Daoy (cell line): Measurements from ENCODE around the gene SART1. TPM values are rescaled to one million over a fixed set of nuclear protein-coding genes. Genes with fewer than 3 reads are reported as not detected.
"Not testable (repeated sequence)": the region's sequence is repeated elsewhere in the genome, so short reads cannot be mapped to it uniquely, and the experiment has no call there.

Experiments used
- DNase-seq: peaks from one replicate; pipeline ENCODE4 v3.0.0-alpha.2; 2015; ENCODE audit warnings: low read depth
- total RNA-seq: library from RNA; depleted of rRNA; stranded (reverse); fragments of >200 nt; shearing (Covaris generic); gene quantifications from 2 replicates; pipeline ENCODE4 v1.2.3, GENCODE V29; 2014; rRNA removed

Gene SART1
- total RNA-seq, 1 experiment from 2014 or later, result 84.6 TPM

GRCh38 chr11:66016793-66017177, 55.3 kb downstream of the SART1 start:
- no peak for DNase-seq

- DNase-seq, result no peak
Measured at GRCh38 chr11:66017321-66017720, 55.8 kb downstream of the SART1 start.

GRCh38 chr11:66020212-66020611, 58.7 kb downstream of the SART1 start:
- no peak for DNase-seq

GRCh38 chr11:66020618-66021357, 59.3 kb downstream of the SART1 start:
- DNase-seq, result peak; percentile 93

GRCh38 chr11:66022401-66023185, 61.1 kb downstream of the SART1 start:
- DNase-seq, result peak; percentile 79

- not testable (repeated sequence) for DNase-seq
Measured at GRCh38 chr11:66023186-66023440, 61.6 kb downstream of the SART1 start.

- DNase-seq, result no peak
Measured at GRCh38 chr11:66026017-66026529, 64.5 kb downstream of the SART1 start, which contains the start of gene CATSPER1. Gene CATSPER1 (minus strand): TSS chr11:66026479. CDS start chr11:66026379, 100 bp downstream.

Other genes with a start within 250 kb of the SART1 start
- 59.4 and 66.9 TPM in 2 replicates for gene KAT5, start 249.5 kb upstream of the SART1 start, total RNA-seq
- gene RNASEH2C, start 240.9 kb upstream of the SART1 start, total RNA-seq, result 61.2 and 80.5 TPM in 2 replicates
- 10.7 and 13.0 TPM in 2 replicates for gene AP5B1, start 180.8 kb upstream of the SART1 start, total RNA-seq
- not detected in 2 replicates for gene OVOL1, start 174.7 kb upstream of the SART1 start, total RNA-seq
- gene SNX32, start 127.8 kb upstream of the SART1 start, total RNA-seq, result 0.39 TPM in 1 of 2 replicates, not detected in the other
- 1,524 and 1,831 TPM in 2 replicates for gene CFL1, start 103.6 kb upstream of the SART1 start, total RNA-seq
- 54.9 and 63.1 TPM in 2 replicates for gene MUS81, start 101.3 kb upstream of the SART1 start, total RNA-seq
- gene EFEMP2, start 88.9 kb upstream of the SART1 start, total RNA-seq, result 7.1 and 7.4 TPM in 2 replicates
- gene CTSW, start 81.9 kb upstream of the SART1 start, total RNA-seq, result 0.11 TPM in 1 of 2 replicates, not detected in the other
- 104 and 124 TPM in 2 replicates for gene FIBP, start 73.3 kb upstream of the SART1 start, total RNA-seq
- 43.7 and 61.0 TPM in 2 replicates for gene CCDC85B, start 71.1 kb upstream of the SART1 start, total RNA-seq
- gene FOSL1, start 61.3 kb upstream of the SART1 start, total RNA-seq, result 54.0 and 59.3 TPM in 2 replicates
- gene C11orf68, start 42.7 kb upstream of the SART1 start, total RNA-seq, result 12.5 and 19.1 TPM in 2 replicates
- gene DRAP1, start 42.3 kb upstream of the SART1 start, total RNA-seq, result 267 and 294 TPM in 2 replicates
- not detected in 2 replicates for gene TSGA10IP, start 16.3 kb upstream of the SART1 start, total RNA-seq
- 58.6 and 60.9 TPM in 2 replicates for gene EIF1AD, start 40.4 kb downstream of the SART1 start, total RNA-seq
- 54.1 and 65.0 TPM in 2 replicates for gene BANF1, start 40.8 kb downstream of the SART1 start, total RNA-seq
- gene CST6, start 50.3 kb downstream of the SART1 start, total RNA-seq, result not detected in 2 replicates
- 0.45 and 1.3 TPM in 2 replicates for gene CATSPER1, start 64.7 kb downstream of the SART1 start, total RNA-seq
- not detected in 2 replicates for gene GAL3ST3, start 87.4 kb downstream of the SART1 start, total RNA-seq
- gene SF3B2, start 90.6 kb downstream of the SART1 start, total RNA-seq, result 257 and 289 TPM in 2 replicates
- gene PACS1, start 108.5 kb downstream of the SART1 start, total RNA-seq, result 10.9 and 13.0 TPM in 2 replicates